H9 (cell line): ENCODE measurements around the gene LMO1. TPM values are rescaled to one million over a fixed set of nuclear protein-coding genes. Genes with fewer than 3 reads are reported as not detected.
A peak's percentile ranks its signal among the peaks of the same experiment; 100 is the strongest.

Experiments
- DNase-seq: peaks from one replicate; pipeline ENCODE4 v3.0.0-alpha.2; 2017
- H2AFZ ChIP-seq: one replicate; pipeline ENCODE4 v1.6.1; 2013; ENCODE audit warnings: mild to moderate bottlenecking, low read length, control low read depth, moderate library complexity
- H2AK5ac ChIP-seq: 2 replicates; pipeline ENCODE4 v1.6.1; 2013; ENCODE audit warnings: low read length, control low read depth, mixed read lengths; ENCODE audit not compliant: insufficient read length
- H2BK120ac ChIP-seq: one replicate; pipeline ENCODE4 v1.6.1; 2013; ENCODE audit warnings: low read depth, mild to moderate bottlenecking, low read length, control low read depth, inconsistent platforms; ENCODE audit not compliant: poor library complexity, severe bottlenecking
- H2BK12ac ChIP-seq: 2 replicates; pipeline ENCODE4 v1.6.1; 2013; ENCODE audit warnings: low read length, control low read depth, mixed read lengths, low read depth; ENCODE audit not compliant: insufficient read length
- H2BK15ac ChIP-seq: 2 replicates; pipeline ENCODE4 v1.6.1; 2013; ENCODE audit warnings: low read depth, low read length, control low read depth
- H2BK20ac ChIP-seq: one replicate; pipeline ENCODE4 v1.6.1; 2013; ENCODE audit warnings: low read depth, mild to moderate bottlenecking, low read length, control low read depth, inconsistent platforms; ENCODE audit not compliant: poor library complexity, severe bottlenecking
- H2BK5ac ChIP-seq: 2 replicates; pipeline ENCODE4 v1.6.1; 2013; ENCODE audit warnings: low read length, control low read depth, mixed read lengths; ENCODE audit not compliant: insufficient read length
- H3K14ac ChIP-seq: 2 replicates; pipeline ENCODE4 v1.6.1; 2013; ENCODE audit warnings: low read length, control low read depth; ENCODE audit not compliant: insufficient read depth
- H3K18ac ChIP-seq: 2 replicates; pipeline ENCODE4 v1.6.1; 2013; ENCODE audit warnings: low read depth, mild to moderate bottlenecking, mixed read lengths, low read length, control low read depth; ENCODE audit not compliant: insufficient read length
- H3K23ac ChIP-seq: 2 replicates; pipeline ENCODE4 v1.6.1; 2013; ENCODE audit warnings: low read length, control low read depth, mixed read lengths, low read depth; ENCODE audit not compliant: insufficient read length
- H3K23me2 ChIP-seq: 2 replicates; pipeline ENCODE4 v1.6.1; 2013; ENCODE audit warnings: low read depth, mild to moderate bottlenecking, mixed read lengths, low read length, control low read depth; ENCODE audit not compliant: insufficient read length, poor library complexity, severe bottlenecking
- H3K27ac ChIP-seq: 2 replicates; pipeline ENCODE4 v1.5.1; 2013; ENCODE audit warnings: low read length, control low read depth, mixed read lengths, low read depth; ENCODE audit not compliant: insufficient read length
- H3K27me3 ChIP-seq: 2 replicates; pipeline ENCODE4 v1.6.1; 2013; ENCODE audit warnings: low read length, control low read depth, inconsistent platforms; ENCODE audit not compliant: insufficient read depth
- H3K4ac ChIP-seq: 2 replicates; pipeline ENCODE4 v1.6.1; 2013; ENCODE audit warnings: low read depth, mild to moderate bottlenecking, control low read depth, inconsistent platforms, low read length, moderate library complexity
- H3K4me1 ChIP-seq: 2 replicates; pipeline ENCODE4 v1.6.1; 2013; ENCODE audit warnings: low read length, control low read depth, inconsistent platforms; ENCODE audit not compliant: insufficient read depth
- H3K4me2 ChIP-seq: 2 replicates; pipeline ENCODE4 v1.6.1; 2013; ENCODE audit warnings: low read length, control low read depth, mixed read lengths; ENCODE audit not compliant: insufficient read length, insufficient read depth
- H3K56ac ChIP-seq: 2 replicates; pipeline ENCODE4 v1.6.1; 2013; ENCODE audit warnings: low read depth, mild to moderate bottlenecking, mixed read lengths, low read length, control low read depth; ENCODE audit not compliant: insufficient read length
- H3K79me1 ChIP-seq: 2 replicates; pipeline ENCODE4 v1.6.1; 2013; ENCODE audit warnings: low read depth, mild to moderate bottlenecking, moderate library complexity, low read length, control low read depth, inconsistent platforms; ENCODE audit not compliant: insufficient read depth, poor library complexity, severe bottlenecking
- H3K79me2 ChIP-seq: 2 replicates; pipeline ENCODE4 v1.6.1; 2013; ENCODE audit warnings: low read length, control low read depth, inconsistent platforms; ENCODE audit not compliant: insufficient read depth
- H3K9ac ChIP-seq: 2 replicates; pipeline ENCODE4 v1.6.1; 2013; ENCODE audit warnings: low read length, control low read depth, mixed read lengths; ENCODE audit not compliant: insufficient read length; ENCODE audit errors: extremely low read depth
- H3K9me3 ChIP-seq: one replicate; pipeline ENCODE4 v1.6.1; 2013; ENCODE audit warnings: low read depth, low read length, inconsistent platforms; ENCODE audit not compliant: control insufficient read depth
- H3T11ph ChIP-seq: one replicate; pipeline ENCODE4 v1.6.1; 2013; ENCODE audit warnings: mild to moderate bottlenecking, low read length, control low read depth, inconsistent platforms
- H4K20me1 ChIP-seq: one replicate; pipeline ENCODE4 v1.6.1; 2013; ENCODE audit not compliant: control insufficient read depth, insufficient read length, insufficient read depth
- H4K5ac ChIP-seq: 2 replicates; pipeline ENCODE4 v1.6.1; 2013; ENCODE audit warnings: low read depth, mild to moderate bottlenecking, mixed read lengths, low read length, control low read depth; ENCODE audit not compliant: insufficient read length
- H4K8ac ChIP-seq: replicated peaks from 2 replicates; pipeline ENCODE4 v1.6.1; 2013; ENCODE audit warnings: low read length, control low read depth, mixed read lengths, low read depth; ENCODE audit not compliant: insufficient read length
- H4K91ac ChIP-seq: 2 replicates; pipeline ENCODE4 v1.6.1; 2013; ENCODE audit warnings: low read depth, mild to moderate bottlenecking, moderate library complexity, mixed read lengths, low read length, control low read depth; ENCODE audit not compliant: insufficient read length
- H3K27ac Mint-ChIP-seq, 3 experiments: 2 replicates in 2 of 3; 3 replicates in 1 of 3; pipeline ENCODE4 v1.8.0; 2020 to 2021; ENCODE audit warnings: mixed read lengths in 3 of 3, mild to moderate bottlenecking in 1 of 3, moderate library complexity in 1 of 3
- H3K27me3 Mint-ChIP-seq: 2 replicates; pipeline ENCODE4 v1.8.0; 2021; ENCODE audit warnings: low read depth, mild to moderate bottlenecking, moderate library complexity, mixed read lengths
- H3K36me3 Mint-ChIP-seq, 3 experiments: 2 replicates in 2 of 3; 3 replicates in 1 of 3; pipeline ENCODE4 v1.8.0; 2020 to 2021; ENCODE audit warnings: low read depth in 3 of 3, mixed read lengths in 3 of 3; ENCODE audit not compliant: insufficient read depth in 1 of 3
- H3K4me1 Mint-ChIP-seq, 2 experiments: 2 replicates each; pipeline ENCODE4 v1.8.0; 2020; ENCODE audit warnings: mixed read lengths in 2 of 2
- H3K4me3 Mint-ChIP-seq, 2 experiments: 2 replicates in 1 of 2; 3 replicates in 1 of 2; pipeline ENCODE4 v1.8.0; 2020 to 2021; ENCODE audit warnings: mild to moderate bottlenecking in 2 of 2, mixed read lengths in 2 of 2, moderate library complexity in 1 of 2
- H3K9me3 Mint-ChIP-seq, 2 experiments: 2 replicates in 1 of 2; 3 replicates in 1 of 2; pipeline ENCODE4 v1.8.0; 2020; ENCODE audit warnings: mild to moderate bottlenecking in 2 of 2, mixed read lengths in 2 of 2, moderate library complexity in 1 of 2
- CTCF ChIP-seq: fragments of 200-600 bp; sonication (generic); conservative IDR thresholded peaks from 3 replicates; pipeline ENCODE4 v1.8.0; 2021; ENCODE audit warnings: antibody characterized with exemption, mild to moderate bottlenecking
- WGBS: extraction: QIAGEN DNeasy Blood & Tissue Kit; methylation state at CpG from one replicate; pipeline ENCODE4 v1.1.7; 2013; ENCODE audit warnings: missing lambda C conversion rate, low lambda C conversion rate, mixed read lengths; ENCODE audit not compliant: insufficient read length; ENCODE audit errors: extremely low coverage; 5-methylcytosine and 5-hydroxymethylcytosine counted together
- total RNA-seq: library from RNA; stranded (reverse); gene quantifications from 2 replicates; pipeline ENCODE4 v1.2.1, GENCODE V29; 2021

Gene LMO1
- total RNA-seq, 1 experiment from 2014 or later: 0.50 TPM

- peaks cover 42% of the 10 kb centered on the region for H3K27me3 Mint-ChIP-seq
- no peak overlapping the region for H4K5ac ChIP-seq
- no peak overlapping the region for H4K8ac ChIP-seq
- no peaks in the 10 kb centered on the region for H3K4me1 ChIP-seq
- H3K4me2 ChIP-seq: no peak overlapping the region
- no peak overlapping the region for H3T11ph ChIP-seq
- H2BK12ac ChIP-seq: no peak overlapping the region
- no peaks in the 10 kb centered on the region for H4K20me1 ChIP-seq
- peaks cover 5% of the 10 kb centered on the region; the same call in 1 of the 2 replicates for H3K27me3 ChIP-seq
- no peak overlapping the region for H3K56ac ChIP-seq
- TF ChIP-seq CTCF: no peak
- no peaks in the 10 kb centered on the region for H3K36me3 Mint-ChIP-seq
- no peak overlapping the region for H3K4ac ChIP-seq
- H2BK15ac ChIP-seq: no peak overlapping the region
- no peaks in the 10 kb centered on the region for H3K79me2 ChIP-seq
- no peak overlapping the region for H3K14ac ChIP-seq
- H3K9ac ChIP-seq: no peak overlapping the region
- no peak overlapping the region for H3K4me3 Mint-ChIP-seq
- H3K27ac ChIP-seq: no peak overlapping the region
- H4K91ac ChIP-seq: no peak overlapping the region
- H2AK5ac ChIP-seq: no peak overlapping the region
- no peak overlapping the region for H2BK5ac ChIP-seq
- no peaks in the 10 kb centered on the region for H3K9me3 Mint-ChIP-seq
- no peak overlapping the region for H2BK120ac ChIP-seq
- H2AFZ ChIP-seq: no peak overlapping the region
- no peak overlapping the region for H2BK20ac ChIP-seq
- H3K23me2 ChIP-seq: no peaks in the 10 kb centered on the region
- no peak overlapping the region for H3K27ac Mint-ChIP-seq
- H3K9me3 ChIP-seq: no peaks in the 10 kb centered on the region
- H3K4me1 Mint-ChIP-seq: 0 out of 4 replicates have a peak, but pooled peaks cover 0 to 4% of the 10 kb centered on the region in 2 experiments
- H3K79me1 ChIP-seq: no peaks in the 10 kb centered on the region
- no CpG with 5 or more reads among the region's 5 CpGs for WGBS
- peak; percentile 9 for DNase-seq
- H3K18ac ChIP-seq: no peak overlapping the region
- H3K23ac ChIP-seq: no peak overlapping the region
Measured at GRCh38 chr11:8256271-8257002, 7.2 kb downstream of the LMO1 start.
